COLO829 (cell line): Measurements from ENCODE around the gene UTRN.

Source experiments
- DNase-seq: peaks from one replicate; pipeline ENCODE4 v3.0.0; 2012; ENCODE audit warnings: low spot score

Gene UTRN

GRCh38 chr6:144314003-144314485 lies 28.9 kb downstream of the UTRN start:
- DNase-seq = peak; percentile 40

DNA sequence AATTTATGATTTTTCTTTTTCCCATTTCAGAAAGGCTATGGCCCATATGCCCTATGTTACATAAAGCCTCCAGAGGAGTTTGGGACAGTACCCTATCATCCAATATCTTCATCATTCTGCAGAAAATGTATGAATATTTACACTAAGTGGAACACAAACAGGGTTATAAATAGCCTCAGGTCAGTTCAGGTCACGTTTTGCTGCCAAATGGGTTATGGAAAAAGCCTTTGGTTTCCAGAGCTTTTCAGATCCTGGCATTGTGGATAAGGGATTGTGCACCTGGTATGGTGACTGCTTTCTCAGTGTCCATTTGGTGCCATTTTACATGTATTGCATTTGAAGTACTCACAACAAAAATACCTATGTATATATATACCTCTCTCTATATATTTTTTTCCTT lies 29.4 kb downstream of the UTRN start:
- DNase-seq = no peak

GRCh38 chr6:144315226-144315980 lies 30.3 kb downstream of the UTRN start:
- no peak for DNase-seq

- no peak for DNase-seq
These were observed 31.1 kb downstream of the UTRN start for GRCh38 chr6:144315981-144316861.

- DNase-seq = no peak
These were observed 31.7 kb downstream of the UTRN start for GRCh38 chr6:144316862-144317195.

- DNase-seq = no peak
These were observed 32.6 kb downstream of the UTRN start for GRCh38 chr6:144317736-144318135.

- DNase-seq = no peak
These were observed 34.1 kb downstream of the UTRN start for GRCh38 chr6:144319211-144319610.

- DNase-seq = no peak
These were observed 35.6 kb downstream of the UTRN start for GRCh38 chr6:144320741-144321140.

- DNase-seq = no peak
These were observed 36.9 kb downstream of the UTRN start for GRCh38 chr6:144321839-144322591.

GRCh38 chr6:144325232-144325631 lies 40.1 kb downstream of the UTRN start:
- DNase-seq = no peak

DNA sequence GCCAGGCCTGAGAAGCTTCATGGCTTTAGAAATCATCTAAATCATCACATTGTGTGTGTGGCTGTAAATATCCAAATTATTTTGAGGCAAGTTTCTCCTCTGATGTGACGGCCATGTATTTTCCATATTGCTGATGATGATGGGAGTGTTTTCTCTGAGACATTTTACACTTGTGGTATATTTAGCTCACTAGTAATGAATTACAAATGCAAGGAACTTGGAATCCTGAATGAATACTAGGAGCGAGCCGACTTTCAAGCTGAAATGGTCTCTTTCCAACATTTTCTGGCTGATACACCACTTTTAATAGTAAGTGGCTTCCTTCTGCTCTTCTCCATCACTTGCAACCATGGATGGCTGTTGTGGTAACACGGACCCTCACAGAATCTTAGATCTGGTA lies 41.3 kb downstream of the UTRN start:
- DNase-seq = no peak

DNA sequence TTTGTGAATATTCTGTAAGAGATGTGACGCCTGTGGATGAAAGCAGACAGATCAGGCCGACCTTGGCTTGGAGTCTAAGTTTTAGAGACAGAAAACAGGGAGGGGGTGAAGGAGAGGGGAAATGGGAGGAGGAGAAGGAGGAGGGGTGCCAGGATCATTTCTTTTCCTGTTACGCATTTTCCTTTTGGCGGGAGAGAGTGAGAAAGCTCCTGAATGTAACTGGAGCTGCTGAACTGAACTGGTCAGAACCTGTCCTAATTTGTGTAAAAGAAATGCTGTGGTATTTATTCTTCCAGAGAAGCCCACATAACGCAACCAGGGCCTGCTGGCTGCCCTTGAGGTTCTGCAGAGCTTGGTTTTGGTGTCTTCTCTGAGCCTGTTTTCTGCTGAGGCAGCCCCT lies 41.9 kb downstream of the UTRN start:
- no peak for DNase-seq

DNA sequence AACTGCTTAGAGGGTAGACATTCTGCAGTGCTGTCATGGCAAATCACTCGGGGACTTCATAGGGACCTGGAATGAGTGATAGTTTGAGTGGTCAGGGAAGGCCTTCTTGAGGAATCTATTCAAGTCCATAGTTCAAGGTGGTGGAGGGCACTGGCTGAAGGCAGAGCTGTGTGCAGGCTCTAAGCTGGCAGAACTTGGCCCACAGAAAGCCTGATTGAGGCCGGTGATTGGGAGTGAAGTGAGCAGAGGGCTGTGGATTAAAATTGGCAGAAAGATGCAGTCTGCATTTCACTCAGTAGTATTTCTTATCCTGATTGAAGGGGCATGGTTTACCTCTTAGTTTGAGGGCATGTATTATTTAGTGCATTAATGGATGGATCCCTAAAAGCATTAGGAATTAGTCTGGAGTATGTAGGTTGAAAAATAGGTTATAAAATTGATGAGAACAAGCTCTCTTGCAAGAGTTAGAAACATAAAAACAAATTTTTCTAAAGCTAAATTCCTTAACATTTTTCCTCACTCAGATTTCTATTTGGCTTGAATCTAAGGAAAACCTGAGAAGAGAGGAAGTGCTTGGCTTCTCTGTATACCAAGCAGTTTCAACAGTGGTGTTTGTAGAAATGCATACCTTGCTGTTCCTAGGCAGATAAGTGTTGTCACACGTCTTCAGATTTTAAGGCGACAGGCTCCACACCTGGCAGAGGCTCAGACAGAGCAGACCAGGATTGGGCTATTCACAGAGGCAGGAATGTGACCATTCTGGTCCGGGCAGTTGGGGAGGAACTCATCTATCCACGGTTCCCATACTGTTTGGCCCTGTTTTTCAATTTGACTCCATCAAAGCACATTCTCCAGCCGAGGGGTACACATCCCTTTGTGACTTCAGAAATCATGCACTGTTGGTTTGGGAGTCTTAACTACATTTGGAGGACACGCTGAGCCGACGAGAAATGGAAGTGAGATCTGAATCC lies 45.2 kb downstream of the UTRN start:
- DNase-seq = no peak

GRCh38 chr6:144331491-144331969 lies 46.4 kb downstream of the UTRN start:
- DNase-seq = no peak

DNA sequence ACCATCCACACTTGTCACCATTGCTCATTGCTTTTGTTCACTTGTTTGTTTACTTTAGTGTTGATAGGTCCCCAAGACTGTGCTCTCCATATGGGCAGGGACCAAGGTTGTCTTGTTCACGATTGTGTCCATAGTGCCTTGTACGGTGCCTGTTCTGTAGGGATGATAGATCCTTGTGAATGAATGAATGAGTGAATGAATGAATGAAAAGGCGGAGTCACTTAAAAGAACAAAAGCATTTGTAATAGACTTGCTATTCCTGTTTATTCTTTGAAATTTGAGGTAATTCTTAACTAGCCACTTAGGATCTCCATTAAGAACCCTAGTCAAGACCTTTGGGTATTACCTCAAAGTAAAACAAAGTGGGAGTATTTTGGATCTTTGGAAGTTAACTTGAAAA lies 47.0 kb downstream of the UTRN start:
- DNase-seq = no peak

DNA sequence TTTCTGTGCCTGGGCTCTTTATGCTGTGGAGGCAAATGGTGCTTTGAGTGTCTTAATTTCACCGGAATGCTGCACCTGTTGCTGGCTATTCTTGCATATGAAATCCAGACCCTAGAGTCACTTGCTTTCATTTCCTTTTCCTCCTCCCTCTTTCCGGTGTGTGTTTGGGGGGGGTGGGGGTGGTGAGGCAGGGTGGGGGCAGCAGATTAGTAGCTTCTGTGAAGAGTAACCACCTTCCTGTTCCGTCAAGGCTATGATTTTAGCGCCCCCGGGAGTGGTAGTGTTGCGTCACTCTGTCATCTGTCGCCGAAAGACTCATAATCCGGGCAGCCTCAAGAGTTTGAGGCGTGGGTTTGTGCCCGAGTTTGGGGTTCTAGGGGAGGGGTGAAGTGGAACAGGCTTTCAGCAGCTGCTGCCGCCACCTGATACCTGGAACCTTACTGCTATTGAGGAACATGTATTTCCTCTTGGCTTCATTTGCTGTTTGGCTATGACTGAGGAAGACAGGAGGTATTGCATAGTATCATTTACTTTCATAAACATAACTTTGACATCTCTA lies 49.1 kb downstream of the UTRN start:
- DNase-seq = no peak
